CD4-positive, alpha-beta memory T cell (primary cell): ENCODE results near the gene PSTK. TPM values are rescaled to one million over a fixed set of nuclear protein-coding genes. Genes with fewer than 3 reads are reported as not detected.

Experiments used
- CTCF ChIA-PET: fragments of 350-600 bp; sonication (Branson Sonifier 250); formaldehyde crosslinking; loops from one replicate; lab custom pipeline; 2021; ENCODE audit warnings: inconsistent platforms; ENCODE audit not compliant: partially characterized antibody; lab: Charles Lee
- POLR2A ChIA-PET: fragments of 350-600 bp; sonication (Branson Sonifier 250); formaldehyde crosslinking; loops from one replicate; lab custom pipeline; 2021; ENCODE audit not compliant: partially characterized antibody; lab: Charles Lee
- DNase-seq, 5 donors: peaks; one replicate each; pipeline versions ENCODE4 v3.0.0 to v3.0.0-alpha.2; 2020 to 2022; ENCODE audit warnings: mixed read lengths in 1 of 5
- H3K27ac ChIP-seq: one replicate; pipeline ENCODE4 v1.7.0; 2013; ENCODE audit warnings: low read depth, low read length
- H3K27me3 ChIP-seq: 2 replicates; pipeline ENCODE4 v1.7.0; 2013; ENCODE audit warnings: mild to moderate bottlenecking, low read length, moderate library complexity; ENCODE audit not compliant: insufficient read depth
- H3K36me3 ChIP-seq: 2 replicates; pipeline ENCODE4 v1.7.0; 2013; ENCODE audit warnings: mild to moderate bottlenecking, low read length, moderate library complexity; ENCODE audit not compliant: insufficient read depth
- H3K4me1 ChIP-seq: 2 replicates; pipeline ENCODE4 v1.7.0; 2013; ENCODE audit warnings: mild to moderate bottlenecking, low read length, moderate library complexity; ENCODE audit not compliant: insufficient read depth
- H3K4me3 ChIP-seq, 2 donors: one replicate each; pipeline ENCODE4 v1.7.0; 2013; ENCODE audit warnings: low read length in 2 of 2, mild to moderate bottlenecking in 1 of 2
- H3K9me3 ChIP-seq, 2 donors: one replicate each; pipeline ENCODE4 v1.7.0; 2013; ENCODE audit warnings: low read length in 2 of 2, control low read depth in 1 of 2; ENCODE audit not compliant: control insufficient read depth in 1 of 2
- H3K27ac Mint-ChIP-seq, 7 donors: one replicate each; pipeline ENCODE4 v1.8.0; 2020 to 2021; ENCODE audit warnings: mixed read lengths in 7 of 7, mild to moderate bottlenecking in 6 of 7, inconsistent platforms in 3 of 7, moderate library complexity in 3 of 7
- H3K27me3 Mint-ChIP-seq, 2 donors: one replicate each; pipeline ENCODE4 v1.8.0; 2020 to 2021; ENCODE audit warnings: mixed read lengths in 2 of 2
- H3K36me3 Mint-ChIP-seq, 2 donors: one replicate each; pipeline ENCODE4 v1.8.0; 2020 to 2021; ENCODE audit warnings: mixed read lengths in 2 of 2, inconsistent platforms in 1 of 2, mild to moderate bottlenecking in 1 of 2
- H3K4me1 Mint-ChIP-seq, 4 donors: one replicate each; pipeline ENCODE4 v1.8.0; 2020 to 2021; ENCODE audit warnings: mixed read lengths in 4 of 4, mild to moderate bottlenecking in 1 of 4
- H3K4me3 Mint-ChIP-seq, 8 donors: one replicate each; pipeline ENCODE4 v1.8.0; 2020 to 2021; ENCODE audit warnings: mixed read lengths in 8 of 8, mild to moderate bottlenecking in 7 of 8, moderate library complexity in 6 of 8, inconsistent platforms in 3 of 8
- H3K9me3 Mint-ChIP-seq, 8 donors: one replicate each; pipeline ENCODE4 v1.8.0; 2020 to 2021; ENCODE audit warnings: mixed read lengths in 8 of 8, mild to moderate bottlenecking in 5 of 8, inconsistent platforms in 3 of 8, moderate library complexity in 1 of 8
- intact Hi-C: fragments of 100-400 bp; cut with micrococcal nuclease; formaldehyde crosslinking; loops from one replicate; pipeline ENCODE4 v1.15.1; 2023
- polyA plus RNA-seq, 2 donors: library from polyadenylated mRNA; unstranded; fragments of 300-500 nt; fragmentation: Illumina TruSeq; gene quantifications; one replicate each; pipeline ENCODE4 v1.2.3, GENCODE V29; 2021
- total RNA-seq, 2 experiments: library from RNA; stranded (reverse); gene quantifications; one replicate each; pipeline ENCODE4 v1.2.3, GENCODE V29; 2021

Gene PSTK
- total RNA-seq (1 to 10 TPM; 3.9 to 4.7 TPM), polyA plus RNA-seq (10 to 100 TPM in 1 of 2 donors, 1 to 10 TPM in 1; 6.0 to 11.6 TPM)

GRCh38 chr10:122980209-122981065, at the start of gene PSTK:
TSS of gene PSTK (plus strand) at chr10:122980401. CDS start at chr10:122980480, 79 bp downstream.
- Histone ChIP-seq H3K4me3 (peak within 1 kb of the TSS; percentile 19 to 88), H3K36me3 (no peaks in the 10 kb centered on the region), H3K27me3 (no peaks in the 10 kb centered on the region), H3K27ac (peak within 1 kb of the TSS; percentile 79), H3K9me3 (no peaks in the 10 kb centered on the region), H3K4me1 (peaks cover 13% of the 10 kb centered on the region)
- no peaks in the 10 kb centered on the region for H3K9me3 Mint-ChIP-seq
- intact Hi-C loops = loop anchor here (1.0 kb wide), 6 partner anchors 26 to 606 kb away; partner anchors contain the start of genes BUB3, C10orf88, FAM24B and IKZF5
- peak; percentile 90 to 94 (median 91) for DNase-seq
- peak within 1 kb of the TSS; percentile 96 to 98 (median 97) for H3K27ac Mint-ChIP-seq
- H3K4me3 Mint-ChIP-seq = peak within 1 kb of the TSS; percentile 90 to 94 (median 92)
- H3K4me1 Mint-ChIP-seq = peaks cover 9 to 24% (median 15%) of the 10 kb centered on the region in 4 donors
- H3K36me3 Mint-ChIP-seq = peaks cover 10% of the 10 kb centered on the region in 2 donors
- H3K27me3 Mint-ChIP-seq = peaks cover 0 to 1% of the 10 kb centered on the region in 2 donors
- CTCF ChIA-PET = interaction anchor here (0.7 to 3.2 kb wide), 19 partner anchors 10 to 578 kb away, joined by 3 to 36 read pairs (median 4); partner anchors contain the start of genes ACADSB, C10orf88 and IKZF5
- POLR2A ChIA-PET = interaction anchor here (0.6 to 6.6 kb wide), 12 partner anchors 19 to 262 kb away, joined by 3 to 74 read pairs (median 5); partner anchors contain the start of genes ACADSB, BUB3, C10orf88 and FAM24B

GRCh38 chr10:122931088-122931906, 48.9 kb upstream of the PSTK start:
- Mint-ChIP-seq H3K27ac (no peak overlapping the region), H3K36me3 (peaks cover 12 to 15% of the 10 kb centered on the region in 2 donors), H3K9me3 (no peaks in the 10 kb centered on the region), H3K27me3 (no peaks in the 10 kb centered on the region), H3K4me1 (peaks cover 0 to 3% (median under 1%) of the 10 kb centered on the region in 4 donors), H3K4me3 (no peak overlapping the region)
- no peak for DNase-seq
- no peaks in the 10 kb centered on the region for H3K36me3 ChIP-seq
- H3K4me1 ChIP-seq = no peaks in the 10 kb centered on the region
- no peak overlapping the region for H3K4me3 ChIP-seq
- ChIA-PET POLR2A (no interaction called here), CTCF (no interaction called here)
- intact Hi-C loops = no loop called here
- H3K27ac ChIP-seq = no peak overlapping the region
- no peaks in the 10 kb centered on the region for H3K9me3 ChIP-seq
- no peaks in the 10 kb centered on the region for H3K27me3 ChIP-seq

- H3K27me3 Mint-ChIP-seq = no peaks in the 10 kb centered on the region
- Histone ChIP-seq H3K36me3 (peaks cover 7% of the 10 kb centered on the region), H3K27ac (no peak overlapping the region), H3K4me3 (no peak overlapping the region), H3K4me1 (no peaks in the 10 kb centered on the region), H3K27me3 (no peaks in the 10 kb centered on the region), H3K9me3 (no peaks in the 10 kb centered on the region)
- peak overlapping the region in 1 of 7 donors; percentile 49 for H3K27ac Mint-ChIP-seq
- intact Hi-C loops = no loop called here
- ChIA-PET CTCF (interaction anchor here (1.1 kb wide), 1 partner anchor 9 kb away, joined by 3 read pairs; no protein-coding TSS in a partner anchor), POLR2A (no interaction called here)
- no peaks in the 10 kb centered on the region for H3K9me3 Mint-ChIP-seq
- no peak overlapping the region for H3K4me3 Mint-ChIP-seq
- H3K36me3 Mint-ChIP-seq = peaks cover 44 to 47% of the 10 kb centered on the region in 2 donors
- no peak for DNase-seq
- H3K4me1 Mint-ChIP-seq = peaks cover 0 to 7% (median 3%) of the 10 kb centered on the region in 4 donors
These were observed 40.9 kb upstream of the PSTK start for GRCh38 chr10:122939133-122939855.

- CTCF ChIA-PET = no interaction called here
- POLR2A ChIA-PET = interaction anchor here (0.8 kb wide), 1 partner anchor 14 kb away, joined by 3 read pairs; the partner anchor contains the start of gene C10orf88
- no peak overlapping the region for H3K4me3 ChIP-seq
- no peaks in the 10 kb centered on the region for H3K27me3 Mint-ChIP-seq
- H3K36me3 ChIP-seq = peaks cover 7% of the 10 kb centered on the region
- no peaks in the 10 kb centered on the region for H3K9me3 Mint-ChIP-seq
- no peak for DNase-seq
- no peak overlapping the region for H3K27ac ChIP-seq
- peaks cover 0 to 7% (median 3%) of the 10 kb centered on the region in 4 donors for H3K4me1 Mint-ChIP-seq
- H3K9me3 ChIP-seq = no peaks in the 10 kb centered on the region
- no peak overlapping the region for H3K27ac Mint-ChIP-seq
- H3K4me1 ChIP-seq = no peaks in the 10 kb centered on the region
- H3K27me3 ChIP-seq = no peaks in the 10 kb centered on the region
- H3K36me3 Mint-ChIP-seq = peaks cover 42 to 45% of the 10 kb centered on the region in 2 donors
- intact Hi-C loops = no loop called here
- no peak overlapping the region for H3K4me3 Mint-ChIP-seq
These were observed 40.2 kb upstream of the PSTK start for GRCh38 chr10:122939856-122940543.

- H3K4me3 Mint-ChIP-seq = no peak overlapping the region
- Histone ChIP-seq H3K36me3 (peaks cover 3% of the 10 kb centered on the region), H3K4me1 (peaks cover 20% of the 10 kb centered on the region), H3K9me3 (no peaks in the 10 kb centered on the region), H3K27me3 (no peaks in the 10 kb centered on the region), H3K4me3 (no peak overlapping the region), H3K27ac (no peak overlapping the region)
- no peaks in the 10 kb centered on the region for H3K27me3 Mint-ChIP-seq
- ChIA-PET POLR2A (no interaction called here), CTCF (interaction anchor here (1.4 kb wide), 1 partner anchor 31 kb away, joined by 4 read pairs; the partner anchor contains the start of gene PSTK)
- intact Hi-C loops = no loop called here
- peaks cover 21 to 31% (median 27%) of the 10 kb centered on the region in 4 donors for H3K4me1 Mint-ChIP-seq
- no peak for DNase-seq
- H3K36me3 Mint-ChIP-seq = peaks cover 39 to 44% of the 10 kb centered on the region in 2 donors
- H3K27ac Mint-ChIP-seq = no peak overlapping the region
- peaks cover 0 to 7% (median 1%) of the 10 kb centered on the region in 8 donors for H3K9me3 Mint-ChIP-seq
These were observed 30.9 kb upstream of the PSTK start for GRCh38 chr10:122949296-122949695.
